Neural cell (in vitro differentiated cells): ENCODE measurements around the gene LNX2.

ENCODE experiments used
- CTCF ChIP-seq: fragments of 450-650 bp; IDR thresholded peaks from 2 replicates; pipeline ENCODE4 v1.5.1; 2014; ENCODE audit warnings: antibody characterized with exemption, mild to moderate bottlenecking, moderate library complexity; ENCODE audit not compliant: poor library complexity, severe bottlenecking
- RAD21 ChIP-seq: fragments of 450-650 bp; conservative IDR thresholded peaks from 2 replicates; pipeline ENCODE4 v1.6.1; 2014; ENCODE audit warnings: antibody characterized with exemption, mild to moderate bottlenecking, moderate library complexity
- REST ChIP-seq: IDR thresholded peaks from 2 replicates; pipeline ENCODE4 v1.6.1; 2012; ENCODE audit warnings: borderline replicate concordance

- TF ChIP-seq CTCF: no peak
- TF ChIP-seq REST: no peak
- no peak for TF ChIP-seq RAD21
These were observed 21.2 kb downstream of the LNX2 start for GRCh38 chr13:27599096-27599495.
